DMS153 treated with DMSO at 0.1 percent for 48 hours (cell line): Measurements from ENCODE around the gene EBP.

Experiments used
- DNase-seq: peaks from one replicate; lab custom pipeline; 2025; ENCODE audit not compliant: unreplicated experiment; lab: John Stamatoyannopoulos, UW

EBP gene

DNA sequence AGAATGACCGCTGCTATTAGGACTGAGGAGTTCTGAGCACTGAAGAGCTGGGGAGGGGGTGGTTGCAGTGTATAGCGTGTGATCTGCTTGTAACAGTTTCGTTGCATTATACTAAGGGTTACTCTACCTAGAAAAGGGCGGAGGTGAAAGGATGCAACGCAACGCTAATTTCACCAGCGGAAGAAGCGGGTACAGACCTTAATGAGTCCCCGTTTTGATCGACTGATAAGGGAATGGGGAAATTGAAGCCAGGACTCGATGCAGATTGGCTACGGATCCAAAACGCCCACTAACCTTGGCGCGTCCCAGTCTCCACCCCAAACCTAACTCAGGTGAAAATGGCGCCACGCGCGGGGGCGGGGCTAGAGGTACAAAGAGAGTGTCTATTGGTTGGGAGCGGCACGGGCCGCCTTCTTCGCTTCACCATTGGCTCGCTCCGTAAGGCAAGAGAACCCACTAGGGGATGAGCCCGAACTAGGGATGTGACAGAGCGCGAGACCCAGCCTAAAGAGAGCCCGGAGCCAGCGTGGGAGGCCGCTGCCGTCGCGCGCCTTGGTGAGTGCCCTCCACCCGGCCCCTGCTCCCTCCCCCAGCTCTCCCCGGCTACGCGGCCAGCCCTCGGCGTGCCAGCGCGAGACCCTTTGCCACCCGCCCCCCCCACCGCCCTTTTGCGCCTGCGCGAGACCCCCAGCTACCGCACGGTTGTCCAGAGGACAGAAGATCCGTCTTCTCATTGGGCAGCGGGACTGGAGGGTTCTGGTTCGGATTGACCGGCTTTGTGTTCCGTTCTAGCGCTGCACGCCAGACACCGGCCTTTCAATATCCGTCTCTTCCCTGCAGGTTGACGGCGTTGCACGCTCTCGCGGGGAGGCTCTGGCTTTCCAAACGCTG lies at the start of gene EBP:
Gene EBP, plus strand, starts transcription at position 456 of the 891 bp plus-strand sequence. CDS start 1,964 bp downstream, outside the sequence.
- peak; percentile 71 for DNase-seq

DNA sequence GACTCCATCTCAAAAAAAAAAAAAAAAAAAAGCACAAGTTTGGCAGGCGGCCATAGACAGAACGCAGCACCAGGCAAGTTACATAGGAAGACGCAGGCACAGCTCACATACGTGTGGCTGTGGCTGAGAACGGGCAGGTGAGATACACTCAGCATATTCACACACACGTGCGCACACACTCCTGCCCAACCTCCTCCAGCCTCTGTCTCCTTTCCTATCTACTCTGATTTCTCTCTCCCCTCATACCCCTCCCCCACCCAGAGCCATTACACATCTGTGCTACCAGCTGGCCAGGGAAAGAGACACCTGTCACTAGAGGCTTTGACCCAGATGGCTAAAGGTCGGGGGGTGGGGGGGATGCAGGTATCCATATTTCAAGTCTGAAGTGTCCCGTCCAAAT lies 49.4 kb upstream of the EBP start:
- DNase-seq = no peak

GRCh38 chrX:48472851-48473703 lies 48.5 kb upstream of the EBP start:
- no peak for DNase-seq

DNA sequence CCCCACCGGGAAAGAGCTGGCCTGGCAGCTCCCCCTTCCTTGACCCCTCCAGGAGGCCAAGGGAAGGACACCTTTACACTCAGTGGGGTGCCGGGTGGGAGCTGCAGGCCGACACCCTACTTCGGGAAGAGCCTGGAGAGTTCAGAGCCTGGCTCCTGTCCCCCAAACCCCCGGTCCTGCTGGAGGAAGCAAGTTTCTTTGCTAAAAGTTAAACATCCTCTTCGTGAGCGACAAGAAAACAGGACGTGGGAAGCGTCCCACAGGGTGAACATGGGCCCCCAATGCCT lies 48.0 kb upstream of the EBP start:
- DNase-seq = no peak

DNA sequence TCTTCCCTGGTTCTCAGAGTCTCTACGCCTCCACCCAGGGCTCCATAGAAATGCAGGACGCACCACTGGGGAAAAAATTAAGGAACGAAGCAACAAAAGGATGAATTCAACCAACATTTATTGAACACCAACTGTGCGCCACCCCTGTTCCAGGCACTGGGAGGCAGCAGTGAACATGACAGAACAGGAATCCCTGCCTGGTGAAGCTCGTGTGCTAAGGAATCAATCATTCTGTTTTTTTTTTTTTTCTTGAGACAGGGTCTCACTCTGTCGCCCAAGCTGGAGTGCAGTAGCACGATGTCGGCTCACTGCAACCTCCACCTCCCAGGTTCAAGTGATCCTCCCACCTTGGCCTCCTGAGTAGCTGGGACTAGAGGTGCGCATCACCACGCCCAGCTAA lies 47.5 kb upstream of the EBP start:
- no peak for DNase-seq

GRCh38 chrX:48474581-48474980 lies 47.0 kb upstream of the EBP start:
- no peak for DNase-seq

GRCh38 chrX:48475296-48475695 lies 46.3 kb upstream of the EBP start:
- no peak for DNase-seq

DNA sequence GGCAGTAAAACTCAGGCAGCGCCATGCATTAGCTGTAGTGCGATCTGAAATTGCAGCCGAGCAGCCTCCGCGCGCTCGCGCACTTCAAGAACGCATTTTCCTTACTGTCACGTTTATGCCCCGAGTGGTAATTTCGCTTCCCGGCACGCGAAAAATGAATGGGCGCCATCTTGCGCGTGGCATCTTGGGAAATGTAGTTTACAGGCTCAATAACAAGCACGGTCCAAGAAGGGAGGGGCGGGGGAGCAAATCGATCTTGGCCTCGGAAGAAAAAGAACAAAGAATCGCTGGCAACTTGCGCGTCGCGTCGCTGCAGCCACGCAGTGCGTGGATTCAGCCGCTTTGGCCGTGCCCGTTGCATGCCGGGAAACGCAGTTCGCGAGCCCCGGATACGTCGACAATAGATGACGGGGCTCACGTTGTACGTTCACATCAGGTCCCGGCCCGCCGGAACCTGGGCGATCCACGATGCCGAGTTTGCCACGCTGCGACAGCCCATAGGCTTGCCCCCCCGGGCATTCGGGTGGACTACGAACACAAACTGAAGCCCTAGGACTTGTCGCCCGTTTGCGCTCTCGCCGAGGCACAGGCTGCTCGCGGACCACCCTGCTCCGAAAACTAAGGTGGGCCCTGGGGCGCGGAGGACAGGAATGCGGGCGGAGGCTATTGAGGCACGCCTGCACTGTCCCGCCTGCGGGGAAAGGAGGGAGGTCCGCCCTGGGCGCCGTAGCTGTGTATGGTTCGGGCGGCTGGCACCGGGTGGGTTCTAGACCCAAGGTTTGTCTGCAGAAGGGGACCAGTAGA lies 45.6 kb upstream of the EBP start, which contains the start of gene FTSJ1:
Gene FTSJ1, plus strand, starts transcription at position 426 of the 804 bp plus-strand sequence. CDS start 1,849 bp downstream, outside the sequence.
- peak; percentile 20 for DNase-seq

- no peak for DNase-seq
Measured at GRCh38 chrX:48476919-48477318, 44.7 kb upstream of the EBP start.

GRCh38 chrX:48477960-48478755 lies 43.5 kb upstream of the EBP start:
- DNase-seq = no peak

- no peak for DNase-seq
Measured at GRCh38 chrX:48478806-48479205, 42.8 kb upstream of the EBP start.

DNA sequence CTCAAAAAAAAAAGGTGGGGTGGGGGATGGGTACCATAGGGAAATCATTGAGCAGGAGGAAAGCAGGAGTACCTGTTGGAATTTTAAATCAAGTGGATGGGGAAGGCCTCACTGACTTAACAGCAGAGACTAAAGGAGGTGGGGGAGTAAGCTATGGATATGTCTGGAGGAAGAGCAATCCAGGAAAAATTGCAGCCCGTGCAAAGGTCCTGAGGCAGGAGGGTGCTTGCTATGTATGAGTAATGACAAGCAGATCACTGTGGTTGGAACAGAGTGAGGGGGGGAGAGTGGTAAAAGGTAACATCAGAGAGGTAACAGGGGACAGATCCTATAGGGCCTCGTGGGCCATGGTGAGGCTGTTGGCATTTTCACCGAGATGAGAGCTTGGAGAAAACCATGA lies 41.5 kb upstream of the EBP start:
- no peak for DNase-seq

GRCh38 chrX:48480583-48480982 lies 41.0 kb upstream of the EBP start:
- DNase-seq = no peak

DNA sequence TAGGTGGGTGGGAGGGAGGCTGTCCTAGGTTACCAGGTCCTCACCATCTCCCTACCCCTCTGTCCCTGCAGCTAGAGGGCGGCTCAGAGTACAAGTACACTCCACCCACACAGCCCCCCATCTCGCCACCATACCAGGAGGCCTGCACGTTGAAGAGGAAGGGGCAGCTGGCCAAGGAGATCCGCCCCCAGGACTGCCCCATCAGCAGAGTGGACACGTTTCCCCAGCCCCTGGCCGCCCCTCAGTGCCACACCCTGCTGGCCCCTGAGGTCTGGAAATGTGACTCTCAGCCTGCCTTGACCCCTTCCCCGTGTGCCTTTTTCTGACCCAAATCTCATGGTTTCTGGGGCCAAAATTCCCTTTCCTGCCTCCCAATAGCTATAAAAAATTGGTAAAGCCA lies 39.1 kb upstream of the EBP start:
- no peak for DNase-seq

DNA sequence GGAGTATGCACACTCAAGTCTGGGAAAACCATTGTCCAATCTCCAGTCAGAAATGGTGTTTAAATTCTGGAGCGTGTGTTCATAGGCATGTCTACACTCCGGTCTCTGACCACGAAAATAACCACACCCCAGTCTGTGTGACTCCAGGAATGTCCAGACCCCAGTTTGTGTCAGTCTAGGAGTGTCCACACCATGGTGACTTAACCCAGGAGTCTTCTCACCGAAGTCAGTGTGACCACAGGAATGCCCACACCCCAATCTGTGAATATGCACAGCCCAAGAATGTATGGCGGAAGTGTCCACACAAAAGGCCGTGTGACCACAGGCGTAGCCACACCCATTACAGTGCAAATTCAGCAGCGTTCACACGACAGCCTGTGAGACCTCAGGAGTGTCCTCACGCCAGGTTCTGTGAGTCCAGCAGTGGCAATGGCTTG lies 34.2 kb upstream of the EBP start:
- DNase-seq = no peak

GRCh38 chrX:48488034-48488433 lies 33.6 kb upstream of the EBP start:
- DNase-seq = no peak

DNA sequence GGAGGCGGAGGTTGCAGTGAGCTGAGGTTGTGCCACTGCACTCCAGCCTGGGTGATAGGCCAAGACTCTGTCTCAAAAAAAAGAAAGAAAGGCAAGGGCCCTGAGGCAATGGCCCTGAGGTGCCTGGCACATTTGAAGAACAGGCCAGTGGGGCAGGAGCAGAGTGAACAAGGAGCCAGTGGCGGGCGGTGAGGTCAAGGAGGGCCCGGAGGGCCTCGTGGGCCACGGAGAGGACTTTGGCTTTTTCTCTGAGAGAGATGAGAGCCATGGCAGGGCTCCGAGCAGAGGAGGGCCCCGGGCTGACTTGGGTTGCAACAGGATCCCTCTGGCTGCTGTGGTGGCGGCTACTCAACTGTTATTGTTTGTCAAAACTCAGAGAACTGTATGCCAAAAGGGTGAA lies 32.3 kb upstream of the EBP start:
- DNase-seq = no peak

GRCh38 chrX:48489892-48490291 lies 31.7 kb upstream of the EBP start:
- no peak for DNase-seq

- DNase-seq = no peak
Measured at GRCh38 chrX:48490661-48491060, 30.9 kb upstream of the EBP start.

DNA sequence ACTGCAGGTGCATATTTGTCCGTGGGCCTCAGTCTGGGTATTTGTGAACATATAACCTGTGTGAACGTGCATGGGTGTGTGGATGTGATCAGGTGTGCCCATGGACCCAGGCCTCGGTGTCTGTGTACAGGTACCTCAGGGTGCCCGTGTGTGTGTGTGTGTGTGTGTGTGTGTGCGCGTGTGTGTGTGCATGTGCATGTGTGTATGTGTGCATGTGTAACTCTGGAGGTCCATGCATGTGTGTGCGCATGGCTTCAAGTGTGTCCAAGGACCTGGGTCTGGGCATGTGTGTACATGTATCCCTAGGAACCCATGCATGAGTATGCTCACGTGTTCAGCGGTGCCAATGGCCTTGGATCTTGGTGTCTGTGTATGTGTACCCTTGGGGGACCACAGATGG lies 29.8 kb upstream of the EBP start:
- DNase-seq = no peak
